Measurements from ENCODE around the gene MIEN1. TPM values are rescaled to one million over a fixed set of nuclear protein-coding genes. Genes with fewer than 3 reads are reported as not detected.

The MIEN1 gene
- total RNA-seq, 2 donors from 2014 or later, result 46.5 to 119 TPM

GRCh38 chr17:39738983-39739884 is 8.9 kb upstream of the MIEN1 start:
- DNase-seq (ENCODE audit: low spot score), result peak; percentile 89
- Histone ChIP-seq H3K27me3 (replicated peaks; ENCODE audit: insufficient read depth) (no peaks in the 10 kb centered on the region), H3K9me3 (no peaks in the 10 kb centered on the region), H3K27ac (peak overlapping the region; percentile 91 to 96), H3K4me3 (peak overlapping the region; percentile 41 to 53), H3K36me3 (no peaks in the 10 kb centered on the region), H3K4me1 (replicated peaks) (peaks cover 8% of the 10 kb centered on the region)
- intact Hi-C loops (cut with DNase I), result no loop called here
- 4% methylated on average over 32 of the region's 32 CpGs for WGBS
- TF ChIP-seq POLR2AphosphoS5 (IDR thresholded peaks at IDR 0.05), result peak; percentile 92
- TF ChIP-seq POLR2A (IDR thresholded peaks at IDR 0.05), result peak; percentile 69
- TF ChIP-seq CTCF (IDR thresholded peaks at IDR 0.05), result peak in 2 of 4 experiments; percentile 8 to 18

DNA sequence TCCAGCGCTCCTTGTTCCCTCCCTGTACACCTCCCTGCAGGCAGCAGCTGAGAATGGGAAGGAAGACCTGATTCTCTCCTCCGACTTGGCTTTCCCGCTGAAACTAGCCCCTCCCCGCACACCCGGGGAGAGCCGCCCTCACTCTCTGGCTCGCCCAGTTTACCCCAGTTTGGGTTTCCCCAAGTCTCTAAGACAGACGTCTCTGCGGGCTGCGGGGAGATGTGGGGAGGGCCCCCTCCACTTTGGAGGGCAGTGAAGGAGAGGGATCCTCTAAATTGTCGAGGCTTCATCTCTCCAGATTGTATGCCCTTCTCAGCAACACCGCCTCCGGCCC is 8.2 kb upstream of the MIEN1 start:
- peak; percentile 74 for DNase-seq (ENCODE audit: low spot score)
- no peaks in the 10 kb centered on the region for H3K36me3 ChIP-seq
- no peaks in the 10 kb centered on the region for H3K27me3 ChIP-seq (replicated peaks; ENCODE audit: insufficient read depth)

DNA sequence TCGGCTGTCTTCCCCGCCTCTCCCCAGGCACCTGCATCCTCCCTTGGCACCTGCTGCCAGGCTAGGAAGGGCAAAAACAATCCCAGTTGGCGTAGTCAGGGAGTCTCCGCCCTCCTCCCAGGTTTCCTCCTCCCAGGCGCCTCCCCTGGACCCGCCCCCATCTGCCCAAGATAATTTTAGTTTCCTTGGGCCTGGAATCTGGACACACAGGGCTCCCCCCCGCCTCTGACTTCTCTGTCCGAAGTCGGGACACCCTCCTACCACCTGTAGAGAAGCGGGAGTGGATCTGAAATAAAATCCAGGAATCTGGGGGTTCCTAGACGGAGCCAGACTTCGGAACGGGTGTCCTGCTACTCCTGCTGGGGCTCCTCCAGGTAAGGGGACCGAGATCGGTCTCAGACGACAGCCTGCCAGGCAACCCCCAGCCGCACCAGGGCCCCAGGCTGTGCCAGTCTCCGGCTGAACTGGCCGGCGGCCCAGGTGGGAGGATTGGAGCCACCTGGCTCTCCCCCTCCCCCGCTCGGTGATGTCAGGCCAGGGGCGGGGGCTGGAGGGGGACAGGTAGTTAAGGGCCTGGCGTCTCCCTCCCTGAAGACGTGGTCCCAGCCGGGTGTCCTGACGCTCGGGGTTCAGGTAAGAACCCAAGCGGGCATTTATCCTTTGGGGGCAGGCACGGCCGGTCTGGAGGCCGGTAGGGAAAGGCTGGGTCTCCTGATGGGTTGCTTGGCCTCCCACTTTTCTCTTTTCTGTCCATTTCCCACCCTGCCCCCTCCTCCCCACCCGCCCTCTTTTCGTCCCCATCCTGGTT is 7.6 kb upstream of the MIEN1 start, which contains the start of gene GRB7:
TSS of gene GRB7 (plus strand) at position 179 of the 808 bp plus-strand sequence. CDS start 4,364 bp downstream, outside the sequence.
- H3K4me1 ChIP-seq (replicated peaks), result peaks cover 8% of the 10 kb centered on the region
- H3K36me3 ChIP-seq, result no peaks in the 10 kb centered on the region
- intact Hi-C loops (cut with DNase I), result no loop called here
- peak within 1 kb of the TSS; percentile 91 to 96 for H3K27ac ChIP-seq
- peak; percentile 90 for DNase-seq (ENCODE audit: low spot score)
- no peaks in the 10 kb centered on the region for H3K27me3 ChIP-seq (replicated peaks; ENCODE audit: insufficient read depth)
- H3K9me3 ChIP-seq, result no peaks in the 10 kb centered on the region
- peak within 1 kb of the TSS; percentile 41 to 53 for H3K4me3 ChIP-seq
- 2% methylated on average over 34 of the region's 34 CpGs for WGBS
- TF ChIP-seq CTCF (IDR thresholded peaks at IDR 0.05) (no peak), POLR2A (IDR thresholded peaks at IDR 0.05) (peak; percentile 68), POLR2AphosphoS5 (IDR thresholded peaks at IDR 0.05) (peak; percentile 81)

More for the DNA sequence above, 8.2 kb upstream of the MIEN1 start:
- Histone ChIP-seq H3K9me3 (no peaks in the 10 kb centered on the region), H3K4me1 (replicated peaks) (peaks cover 8% of the 10 kb centered on the region), H3K27ac (peak overlapping the region; percentile 91 to 96), H3K4me3 (peak overlapping the region; percentile 41 to 53)
- 2% methylated on average over 13 of the region's 13 CpGs for WGBS
- intact Hi-C loops (cut with DNase I), result no loop called here
- TF ChIP-seq CTCF (IDR thresholded peaks at IDR 0.05) (no peak), POLR2AphosphoS5 (IDR thresholded peaks at IDR 0.05) (peak; percentile 49), POLR2A (IDR thresholded peaks at IDR 0.05) (peak; percentile 10)

GRCh38 chr17:39737206-39737759 is 7.0 kb upstream of the MIEN1 start:
- Histone ChIP-seq H3K9me3 (no peaks in the 10 kb centered on the region), H3K27me3 (replicated peaks; ENCODE audit: insufficient read depth) (no peaks in the 10 kb centered on the region), H3K4me1 (replicated peaks) (peaks cover 8% of the 10 kb centered on the region), H3K4me3 (peak overlapping the region; percentile 41 to 53), H3K27ac (peak overlapping the region; percentile 91 to 96), H3K36me3 (no peaks in the 10 kb centered on the region)
- intact Hi-C loops (cut with DNase I), result no loop called here
- DNase-seq (ENCODE audit: low spot score), result no peak
- no peak for TF ChIP-seq CTCF (IDR thresholded peaks at IDR 0.05)
- TF ChIP-seq POLR2AphosphoS5 (IDR thresholded peaks at IDR 0.05), result no peak
- TF ChIP-seq POLR2A (IDR thresholded peaks at IDR 0.05), result no peak
- 34% methylated on average over 13 of the region's 13 CpGs for WGBS

All from prostate gland (tissue), 2 donors.